Kidney capillary endothelial cell (primary cell): ENCODE measurements around the gene ARHGAP25.

Experiments
- DNase-seq: peaks from one replicate; pipeline ENCODE4 v3.0.0-alpha.2; 2018; ENCODE audit warnings: low spot score

ARHGAP25 gene

DNA sequence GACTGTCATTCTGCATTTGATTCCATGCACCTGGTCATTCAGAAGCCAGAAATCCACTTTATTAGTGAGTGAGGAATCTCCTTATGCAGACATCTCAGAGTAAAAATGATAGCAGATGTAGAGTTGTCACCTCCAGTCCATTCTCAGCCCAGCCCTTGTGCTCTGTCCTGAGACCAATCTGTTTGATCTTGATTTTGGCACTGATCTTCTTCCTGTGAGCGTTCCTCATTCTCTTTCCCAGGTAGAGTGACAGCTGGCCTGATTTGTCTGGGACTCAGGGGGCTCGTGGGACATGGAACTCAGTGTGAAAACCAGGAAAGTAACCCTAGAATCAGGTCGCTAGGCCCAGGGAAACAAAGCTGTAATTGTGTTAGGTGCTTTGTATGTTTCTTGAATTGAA is 8.9 kb downstream of the ARHGAP25 start:
- no peak for DNase-seq

DNA sequence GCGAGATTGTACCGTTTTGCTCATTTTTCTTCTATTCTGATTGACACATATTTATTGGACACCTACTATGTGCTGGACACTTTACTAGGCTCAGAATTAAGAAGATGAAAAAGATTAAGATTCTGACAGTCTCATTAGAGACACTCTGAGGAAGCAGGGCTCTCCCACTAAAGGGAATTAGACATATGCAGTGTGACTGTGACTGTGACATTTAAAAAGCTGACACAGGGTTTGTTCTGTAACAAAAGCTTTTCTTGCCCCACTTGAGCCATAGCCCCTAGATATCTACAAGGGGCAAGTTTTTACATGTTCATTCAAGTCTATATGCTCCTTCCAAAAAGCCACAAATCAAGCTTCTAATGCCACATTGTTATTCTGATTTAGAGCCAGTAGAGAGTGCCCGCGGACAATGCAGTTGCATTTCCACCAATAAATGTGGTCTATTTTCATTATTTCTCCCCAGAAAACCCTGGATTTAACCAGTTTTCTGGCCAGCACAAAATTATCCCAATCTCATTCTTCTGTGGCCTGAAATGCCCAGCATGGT is 9.8 kb downstream of the ARHGAP25 start:
- DNase-seq: no peak

DNA sequence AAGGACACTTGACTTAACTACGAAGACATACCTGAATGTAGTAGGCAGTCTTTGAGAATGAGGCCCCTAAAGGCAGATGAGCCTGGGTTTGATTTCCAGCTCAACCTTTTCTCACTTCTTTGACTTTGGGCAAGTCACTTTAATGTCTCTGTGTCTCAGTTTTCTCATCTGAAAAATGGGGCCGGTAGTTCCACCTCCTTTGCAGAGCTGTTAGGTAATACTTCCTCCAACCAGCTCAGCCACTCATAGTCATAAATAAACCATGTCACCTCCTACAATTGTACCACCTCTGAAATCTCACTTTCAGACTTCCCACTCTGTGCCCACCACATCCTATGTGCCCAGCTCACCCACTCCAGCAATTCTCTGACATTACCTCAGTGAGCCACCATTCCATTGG is 10.4 kb downstream of the ARHGAP25 start:
- no peak for DNase-seq

DNA sequence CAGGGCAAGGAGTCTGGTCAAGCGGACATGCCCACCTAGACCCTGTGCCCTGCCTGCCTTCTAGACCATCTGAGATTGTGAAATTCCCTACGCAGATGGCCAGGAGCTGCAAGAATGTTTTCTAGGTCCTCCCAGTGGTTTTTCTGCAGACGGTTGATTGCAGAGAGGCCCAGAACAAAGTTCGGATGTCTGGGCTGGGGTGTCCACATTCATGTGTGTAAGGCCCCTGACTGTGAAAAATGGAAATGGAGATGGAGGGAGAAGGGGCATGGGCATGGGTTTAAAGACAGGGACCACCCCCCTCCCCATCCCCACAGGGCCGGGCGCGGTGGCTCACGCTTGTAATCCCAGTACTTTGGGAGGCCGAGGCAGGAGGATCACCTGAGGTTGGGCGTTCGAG is 11.8 kb downstream of the ARHGAP25 start:
- no peak for DNase-seq

DNA sequence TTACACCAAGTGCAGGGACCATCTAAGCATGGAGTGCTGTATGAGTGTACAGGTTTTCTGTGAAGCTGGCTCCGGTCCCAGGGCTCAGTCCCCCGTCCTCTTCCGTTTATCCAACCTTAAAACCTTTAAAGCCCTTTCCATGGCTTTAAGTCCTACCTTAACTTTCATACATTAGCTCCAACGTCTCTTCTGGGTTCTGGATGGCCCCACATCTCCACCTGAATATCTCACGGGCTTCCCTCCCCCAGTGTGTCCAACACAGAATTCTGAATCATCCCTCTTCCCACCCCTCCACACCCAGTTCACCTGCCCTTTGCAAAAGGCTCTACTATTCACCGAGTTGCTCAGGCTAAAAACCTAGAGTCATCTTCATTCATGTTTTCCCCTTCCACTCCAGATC is 12.8 kb downstream of the ARHGAP25 start:
- DNase-seq: no peak

DNA sequence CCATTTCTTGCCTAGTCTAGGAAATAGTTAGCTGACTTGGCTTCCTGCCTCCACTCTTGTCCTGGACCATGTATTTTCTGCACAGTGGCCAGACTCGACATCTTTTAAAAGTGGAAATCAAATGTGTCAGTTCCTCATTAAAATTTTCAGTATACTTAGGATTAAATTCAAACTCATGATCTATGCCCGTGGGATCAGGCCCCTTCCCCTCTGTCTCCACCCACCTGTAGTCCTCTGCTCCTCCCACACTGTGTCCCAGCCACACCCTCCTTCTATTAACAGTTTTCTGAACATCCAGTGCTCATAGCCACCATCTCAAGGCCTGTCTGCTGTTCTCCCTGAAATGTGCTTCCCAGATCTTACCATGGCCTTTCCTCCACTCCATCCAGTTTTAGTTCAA is 13.3 kb downstream of the ARHGAP25 start:
- DNase-seq: no peak

DNA sequence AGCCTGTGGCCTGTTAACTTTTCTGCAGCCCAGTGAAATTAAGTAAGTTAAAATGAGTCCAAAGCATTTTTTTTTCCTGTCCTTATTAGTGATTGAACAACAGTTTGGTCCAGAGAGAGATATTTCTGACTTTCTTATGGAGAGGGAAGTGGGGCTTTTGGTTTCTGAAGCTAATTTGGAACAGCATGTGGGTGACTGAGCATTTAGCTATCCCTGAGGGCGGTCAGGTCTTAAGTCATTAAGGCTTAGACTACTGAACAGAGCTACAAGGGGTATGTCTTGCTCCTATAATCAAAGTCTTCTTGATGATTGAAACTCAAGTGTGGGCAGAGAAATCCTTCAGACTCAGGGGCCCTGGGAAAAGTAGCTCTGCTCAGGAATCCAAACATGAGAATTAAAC is 14.0 kb downstream of the ARHGAP25 start:
- no peak for DNase-seq

DNA sequence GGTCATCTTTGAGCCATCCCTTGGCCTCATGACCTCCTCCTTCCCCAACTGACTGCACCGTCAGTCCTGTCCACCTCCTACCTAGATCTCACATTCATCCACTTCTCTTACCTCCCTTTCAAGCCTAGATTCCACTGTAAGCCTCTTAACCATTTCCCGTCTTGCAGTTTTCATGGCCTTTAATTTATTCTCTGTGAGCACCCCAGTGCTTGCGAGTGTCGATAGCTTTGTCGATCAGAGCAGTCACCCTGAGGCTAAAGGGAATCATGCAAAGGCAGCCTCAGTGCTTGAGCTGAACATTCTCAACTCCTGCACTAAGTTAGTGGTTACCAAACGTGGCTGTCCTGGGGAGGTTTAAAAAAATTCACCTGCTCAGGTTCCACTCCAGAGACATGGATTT is 14.7 kb downstream of the ARHGAP25 start:
- no peak for DNase-seq

DNA sequence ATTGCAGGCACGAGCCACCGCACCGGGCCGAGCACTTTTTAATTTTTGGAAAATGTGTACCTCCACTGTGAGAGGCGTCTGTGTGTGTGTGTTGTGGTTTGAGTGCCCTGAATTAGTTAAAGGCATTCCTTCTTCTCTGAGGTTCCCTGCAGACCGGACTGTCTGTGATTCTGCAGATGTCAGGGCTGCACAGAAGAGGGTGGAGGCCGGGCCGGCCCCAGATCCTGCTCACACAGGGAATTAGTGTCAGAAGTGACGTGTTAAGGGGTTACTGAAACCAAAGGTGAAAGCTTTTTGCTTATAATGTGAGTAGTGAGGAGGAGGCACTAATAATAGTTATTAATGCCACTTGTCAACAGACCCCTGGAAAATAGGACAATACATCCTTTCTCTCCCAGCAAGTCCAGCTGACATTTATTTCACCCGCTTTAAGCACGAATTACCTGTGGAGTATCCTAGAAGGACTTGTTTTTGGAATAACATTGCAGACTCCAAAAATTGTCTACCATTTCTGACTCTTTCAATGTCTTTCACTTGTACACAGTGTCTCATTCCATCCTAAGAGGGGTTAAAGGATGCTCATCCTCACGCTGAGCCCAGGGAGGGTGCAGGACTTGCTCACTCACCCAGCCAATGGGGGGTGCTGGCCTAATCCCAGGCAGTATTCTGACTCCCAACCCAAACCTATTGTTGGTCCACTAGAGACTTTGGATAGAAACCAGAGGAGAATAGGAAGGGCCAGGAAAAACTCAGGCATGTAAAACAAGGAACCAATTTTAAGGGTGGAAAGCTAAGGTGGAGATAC is 16.2 kb downstream of the ARHGAP25 start:
- DNase-seq: no peak

DNA sequence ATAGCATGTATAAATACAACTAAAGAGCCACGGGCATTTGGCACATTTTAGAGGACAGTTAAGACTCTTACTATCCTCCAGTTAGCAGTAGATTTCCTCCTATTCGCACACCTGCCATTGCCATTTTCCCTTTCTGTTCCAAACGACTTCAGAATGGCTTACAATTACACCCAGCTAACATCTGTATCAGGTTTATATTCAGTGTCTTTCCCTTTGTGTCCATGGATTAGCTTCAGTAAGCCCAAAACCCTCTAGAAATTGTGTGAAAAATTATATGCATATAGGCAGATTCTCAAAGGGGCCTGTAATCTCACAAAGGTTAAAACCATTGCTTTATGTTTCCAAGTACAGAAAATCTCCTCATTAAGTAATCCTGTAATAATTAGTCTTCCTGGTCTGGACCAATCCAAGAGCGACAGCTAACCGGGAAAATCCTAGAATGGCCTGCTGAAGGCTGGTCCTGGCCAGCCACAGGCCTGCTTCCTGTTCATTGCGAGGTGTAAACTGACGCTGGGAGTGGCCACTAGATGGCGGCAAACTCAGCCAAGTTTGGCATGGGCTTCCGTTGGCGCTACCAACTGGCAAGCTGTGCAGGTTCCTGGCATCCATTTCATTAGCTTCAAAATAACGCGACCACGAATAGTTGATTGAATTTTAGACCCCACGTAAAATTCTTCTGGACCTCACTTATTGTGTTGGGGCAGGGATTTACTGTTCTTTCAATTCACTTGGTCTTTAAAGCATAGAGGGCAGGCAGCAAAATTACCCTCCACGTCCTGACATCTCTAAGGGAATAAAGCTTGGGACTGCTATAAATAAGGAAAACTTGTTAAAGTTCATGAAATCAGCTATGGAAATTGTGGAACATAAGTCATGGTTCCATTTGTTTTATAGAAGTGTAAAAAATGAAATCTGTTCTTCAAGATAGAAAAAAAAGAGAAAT is 17.1 kb downstream of the ARHGAP25 start:
- DNase-seq: peak; percentile 82

DNA sequence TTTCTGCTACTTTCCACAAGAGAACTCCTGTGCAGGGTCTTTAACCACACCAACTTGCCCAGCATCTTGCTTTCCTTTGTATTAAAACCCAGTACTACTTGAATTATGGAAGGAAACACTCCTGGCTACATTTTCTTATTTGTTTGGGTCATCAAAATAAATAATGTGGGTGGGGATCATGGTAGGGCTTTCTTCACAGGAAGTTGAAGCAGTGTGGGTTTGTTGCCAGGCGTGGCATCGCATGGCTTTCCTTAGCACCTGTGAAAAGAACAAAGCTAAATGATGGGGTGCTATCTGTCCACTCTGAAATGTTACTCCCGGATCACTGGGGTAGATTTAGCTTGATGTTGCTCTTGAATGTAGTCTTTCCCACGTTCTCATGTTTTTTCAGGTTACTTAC is 18.7 kb downstream of the ARHGAP25 start:
- DNase-seq: no peak

DNA sequence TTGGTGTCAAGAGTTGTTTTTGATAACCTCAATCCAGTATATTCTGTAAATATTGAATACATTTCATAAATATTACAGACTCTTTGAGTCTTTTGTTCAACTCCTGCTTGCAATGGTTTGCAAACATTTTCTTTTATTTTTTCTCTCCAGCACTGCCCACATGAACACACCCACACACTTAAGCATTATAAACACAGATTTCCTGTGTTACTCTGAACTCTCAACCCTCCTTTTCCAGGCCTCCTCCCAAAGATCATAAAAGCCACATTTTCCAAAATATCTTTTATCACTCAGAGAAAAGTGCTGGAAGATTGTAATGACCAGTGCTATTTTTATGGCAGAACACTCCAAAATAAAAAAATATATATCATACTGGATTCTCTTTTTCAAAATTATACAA is 20.5 kb downstream of the ARHGAP25 start:
- no peak for DNase-seq

DNA sequence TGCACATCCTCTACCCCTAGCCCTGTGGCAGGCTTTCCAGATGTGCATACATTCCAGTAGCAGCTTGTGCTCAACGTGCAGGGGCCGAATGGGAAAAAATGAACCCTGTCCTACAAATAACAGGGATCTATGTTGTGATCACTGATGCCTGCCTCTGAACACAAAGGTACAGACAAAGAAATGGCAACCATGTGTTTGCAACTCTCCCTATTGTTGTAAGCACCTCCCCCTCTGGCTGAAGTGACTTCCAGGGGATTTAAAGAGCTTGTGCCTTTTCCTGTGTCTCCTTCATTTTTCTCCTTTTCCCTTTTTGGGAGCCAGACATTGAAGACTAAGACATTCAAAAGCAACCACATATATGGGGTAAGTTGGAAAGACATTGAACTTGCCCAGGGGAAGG is 21.6 kb downstream of the ARHGAP25 start:
- DNase-seq: no peak

DNA sequence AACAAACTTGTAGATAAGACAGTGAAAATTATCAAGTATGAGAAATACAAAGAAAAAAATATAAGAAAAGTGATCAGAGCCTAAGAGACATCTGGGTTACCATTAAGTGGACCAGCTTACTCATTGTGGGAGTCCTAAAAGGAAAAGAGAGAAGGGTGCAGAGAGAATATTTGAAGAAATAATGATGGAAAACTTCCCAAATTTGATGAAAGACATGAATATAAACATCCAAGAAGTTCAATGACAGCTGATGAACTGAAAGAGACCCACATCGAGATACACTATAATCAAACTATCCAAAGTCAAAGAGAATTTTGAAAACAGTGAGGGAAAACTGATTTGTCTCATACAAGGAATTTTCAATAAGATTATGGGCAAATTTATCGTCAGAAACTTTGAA is 22.5 kb downstream of the ARHGAP25 start:
- DNase-seq: no peak

DNA sequence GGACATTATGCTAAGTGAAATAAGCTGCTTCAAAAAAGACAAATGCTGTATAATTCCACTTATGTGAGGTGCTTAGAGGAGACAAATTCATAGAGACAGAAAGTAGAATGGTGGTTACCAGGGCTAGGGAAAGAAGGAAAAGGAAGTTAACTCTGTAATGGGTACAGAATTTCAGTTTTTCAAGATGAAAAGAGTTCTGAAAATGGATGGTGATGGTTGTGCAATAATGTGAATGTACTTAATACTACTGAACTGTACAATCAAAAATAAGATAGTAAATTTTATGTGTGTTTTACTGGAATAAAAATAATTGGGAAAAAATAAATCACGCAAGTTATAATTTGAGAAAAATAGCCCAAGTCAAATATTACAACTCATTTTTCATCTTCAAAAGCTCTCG is 27.5 kb downstream of the ARHGAP25 start:
- DNase-seq: no peak

DNA sequence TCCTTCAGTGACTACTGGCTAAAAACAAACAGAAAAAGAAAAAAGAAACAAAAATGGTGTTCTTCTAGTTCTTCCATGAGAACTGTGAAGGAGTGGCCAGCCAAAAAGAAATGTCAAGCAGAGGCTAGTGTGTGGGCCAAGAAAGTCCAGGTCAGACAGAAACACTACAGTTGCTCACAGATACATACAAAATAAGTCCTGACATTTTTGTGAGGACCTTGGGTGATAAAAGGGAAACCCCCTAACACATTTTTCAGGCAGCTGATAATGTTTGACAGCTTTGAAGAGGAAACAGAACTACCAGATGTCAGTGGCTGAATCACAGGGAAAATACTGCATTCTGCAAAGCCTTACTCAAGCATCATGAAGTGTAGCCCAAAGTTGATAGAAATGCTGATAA is 28.1 kb downstream of the ARHGAP25 start:
- no peak for DNase-seq

DNA sequence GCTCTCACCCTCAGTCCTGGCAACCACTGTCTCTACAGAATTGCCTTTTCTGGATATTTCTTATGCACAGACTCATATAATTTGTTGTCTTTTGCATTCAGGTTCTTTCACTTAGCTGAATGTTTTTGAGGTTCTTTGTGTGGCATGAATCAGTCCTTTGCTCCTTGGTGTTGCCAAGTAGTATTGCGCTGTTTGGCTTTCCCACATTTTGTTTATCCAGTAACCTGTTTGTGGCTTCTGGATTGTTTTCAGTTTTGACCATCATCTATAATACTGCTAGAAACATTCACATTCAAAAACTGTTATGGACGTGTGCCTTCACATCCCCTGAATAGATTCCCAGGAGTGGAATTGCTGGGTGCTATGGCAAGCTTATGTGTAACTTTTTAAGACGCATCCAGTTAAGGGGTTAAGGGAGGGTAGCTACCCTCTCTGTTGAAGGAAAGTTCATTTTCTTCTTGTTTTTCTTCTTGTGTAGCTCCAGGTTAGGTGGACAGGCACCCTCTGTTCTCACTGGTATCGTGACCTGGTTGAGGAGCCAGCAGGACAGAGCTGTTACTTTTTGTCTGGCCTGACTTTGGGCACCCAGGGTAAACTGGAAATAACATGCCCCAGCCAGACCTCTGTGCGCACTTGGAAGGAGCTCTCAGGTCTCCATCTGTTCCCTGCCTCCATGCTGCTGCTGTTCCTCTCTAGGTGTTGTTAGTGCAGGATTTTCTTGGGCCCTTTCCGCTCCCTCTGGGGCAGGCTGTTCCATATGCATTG is 29.6 kb downstream of the ARHGAP25 start:
- no peak for DNase-seq

DNA sequence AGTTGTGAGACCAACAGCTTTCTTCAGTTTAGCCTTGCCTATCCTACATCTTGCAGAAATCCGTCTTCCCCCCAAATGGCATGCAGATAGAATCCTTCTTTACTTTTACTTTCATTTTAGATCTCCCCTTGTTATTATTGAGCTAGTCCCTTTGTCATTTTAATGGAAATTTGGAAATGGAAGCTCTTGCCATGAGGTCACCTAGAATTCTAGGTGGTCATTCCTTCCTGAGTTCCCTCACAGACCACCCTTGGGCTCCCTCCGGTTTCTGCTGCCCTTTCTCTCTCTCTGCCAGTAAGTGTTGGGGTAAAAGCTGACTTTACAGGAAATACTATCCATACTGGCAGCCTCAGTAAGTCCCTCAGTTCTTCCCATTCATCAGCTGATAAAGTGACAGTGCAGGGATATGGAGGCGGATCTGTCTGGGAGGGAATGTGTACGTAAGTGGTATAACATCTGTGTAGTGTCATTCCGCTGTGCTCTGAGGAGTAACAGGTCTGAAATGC is 30.2 kb downstream of the ARHGAP25 start:
- DNase-seq: no peak

DNA sequence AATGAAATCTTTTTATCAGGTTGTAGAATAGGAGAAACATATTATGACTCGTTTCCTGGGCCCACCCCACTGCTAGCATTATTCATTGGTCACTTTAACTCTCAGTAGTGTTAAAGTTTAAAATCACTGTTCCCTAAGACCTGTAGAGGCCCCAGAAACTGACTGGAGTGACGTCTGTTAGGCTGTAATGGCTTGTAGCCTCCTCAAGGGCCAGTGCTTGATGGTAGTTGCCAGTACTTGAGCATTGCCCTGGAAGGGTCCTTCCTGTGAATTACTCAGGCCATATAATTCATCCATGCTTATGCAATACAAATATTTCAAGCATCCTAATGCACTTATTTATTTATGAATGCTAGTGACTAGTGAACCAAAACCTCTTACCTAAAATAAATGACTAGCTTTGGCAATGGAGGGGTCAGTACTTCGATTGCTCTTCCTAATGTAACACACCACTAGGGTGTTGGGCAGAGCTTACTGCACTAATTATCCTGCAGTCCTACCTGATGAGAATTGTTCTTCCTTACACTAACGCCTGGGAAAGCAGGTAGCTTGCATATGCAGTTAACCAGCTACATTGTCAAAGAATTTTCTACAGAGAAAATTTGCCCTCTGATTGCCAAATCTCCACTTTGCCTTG is 31.2 kb downstream of the ARHGAP25 start:
- DNase-seq: no peak

DNA sequence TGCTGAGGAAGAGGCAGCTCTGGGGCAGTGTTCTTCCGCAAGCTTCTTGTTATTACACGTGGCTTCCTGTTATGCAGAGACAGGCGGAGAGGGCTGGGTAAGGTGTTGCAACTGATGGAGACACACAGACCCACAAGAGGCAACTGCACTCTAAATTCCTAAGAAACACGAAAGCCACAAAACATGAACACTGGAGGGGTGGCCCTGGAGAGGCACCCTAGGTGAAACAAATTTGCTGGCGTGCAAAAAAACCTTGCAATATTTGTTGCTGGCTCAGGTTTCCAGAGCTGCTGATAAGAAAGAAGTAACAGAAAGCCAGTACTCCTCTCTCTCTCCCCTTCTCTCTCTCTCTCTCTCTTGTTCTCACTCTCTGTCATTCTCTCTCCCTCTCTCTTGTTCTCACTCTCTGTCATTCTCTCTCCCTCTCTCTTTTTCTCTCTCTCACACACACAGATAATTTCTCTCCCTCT is 31.8 kb downstream of the ARHGAP25 start:
- no peak for DNase-seq
